ENCODE data around the gene TTC22.

Gene TTC22

DNA sequence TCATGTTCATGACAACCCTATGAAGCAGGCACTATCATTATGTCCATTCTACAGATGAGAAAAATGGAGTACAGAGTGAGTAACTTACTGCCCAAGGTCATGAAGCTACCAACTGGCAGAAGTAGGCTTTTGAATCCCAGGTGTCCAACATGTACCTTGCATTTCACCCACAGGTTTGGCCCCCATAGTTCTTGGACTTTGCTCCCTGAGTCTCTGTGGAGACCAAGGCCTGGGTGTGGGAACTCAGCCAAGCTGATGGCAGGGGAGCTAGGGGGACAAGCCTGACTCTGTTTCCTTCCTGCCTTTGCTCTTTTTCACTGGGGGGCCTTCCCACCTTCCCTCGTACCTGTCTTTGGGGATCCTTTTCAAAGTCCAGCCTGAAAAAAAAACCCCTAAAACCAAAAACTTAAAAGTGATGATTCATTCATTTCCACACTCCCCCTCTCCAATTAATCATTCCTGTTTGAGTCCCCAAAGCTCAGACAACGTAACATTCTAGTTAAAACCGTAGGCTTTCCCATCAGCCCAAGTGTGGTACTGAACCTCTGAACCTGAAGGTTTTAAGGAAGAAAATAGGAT lies 8.5 kb upstream of the TTC22 start:
- Histone ChIP-seq H3K27me3 (ENCODE audit: insufficient read depth, low read length, poor library complexity, severe bottlenecking) (no peaks in the 10 kb centered on the region), H3K36me3 (ENCODE audit: insufficient read depth, low read length) (no peaks in the 10 kb centered on the region), H3K4me3 (ENCODE audit: low read length, poor library complexity, severe bottlenecking) (no peak overlapping the region), H3K9ac (ENCODE audit: low read depth, low read length, poor library complexity, severe bottlenecking) (no peak overlapping the region), H2AFZ (ENCODE audit: low read length) (no peak overlapping the region), H3K9me3 (ENCODE audit: insufficient read depth, low read depth, low read length) (no peaks in the 10 kb centered on the region), H3F3A (ENCODE audit: low read depth) (no peaks in the 10 kb centered on the region), H3K4me1 (ENCODE audit: insufficient read depth, low read length, poor library complexity, severe bottlenecking) (no peaks in the 10 kb centered on the region), H4K20me1 (ENCODE audit: insufficient read depth, low read length, poor library complexity, severe bottlenecking) (no peaks in the 10 kb centered on the region), H3K4me2 (ENCODE audit: low read depth, low read length, poor library complexity, severe bottlenecking) (no peak overlapping the region), H3K79me2 (ENCODE audit: insufficient read depth, low read length) (no peaks in the 10 kb centered on the region), H3K9me2 (replicated peaks; ENCODE audit: low read depth, low read length) (no peaks in the 10 kb centered on the region)
- TF ChIP-seq EZH2phosphoT487 (IDR thresholded peaks at IDR 0.05; ENCODE audit: borderline replicate concordance), result no peak

DNA sequence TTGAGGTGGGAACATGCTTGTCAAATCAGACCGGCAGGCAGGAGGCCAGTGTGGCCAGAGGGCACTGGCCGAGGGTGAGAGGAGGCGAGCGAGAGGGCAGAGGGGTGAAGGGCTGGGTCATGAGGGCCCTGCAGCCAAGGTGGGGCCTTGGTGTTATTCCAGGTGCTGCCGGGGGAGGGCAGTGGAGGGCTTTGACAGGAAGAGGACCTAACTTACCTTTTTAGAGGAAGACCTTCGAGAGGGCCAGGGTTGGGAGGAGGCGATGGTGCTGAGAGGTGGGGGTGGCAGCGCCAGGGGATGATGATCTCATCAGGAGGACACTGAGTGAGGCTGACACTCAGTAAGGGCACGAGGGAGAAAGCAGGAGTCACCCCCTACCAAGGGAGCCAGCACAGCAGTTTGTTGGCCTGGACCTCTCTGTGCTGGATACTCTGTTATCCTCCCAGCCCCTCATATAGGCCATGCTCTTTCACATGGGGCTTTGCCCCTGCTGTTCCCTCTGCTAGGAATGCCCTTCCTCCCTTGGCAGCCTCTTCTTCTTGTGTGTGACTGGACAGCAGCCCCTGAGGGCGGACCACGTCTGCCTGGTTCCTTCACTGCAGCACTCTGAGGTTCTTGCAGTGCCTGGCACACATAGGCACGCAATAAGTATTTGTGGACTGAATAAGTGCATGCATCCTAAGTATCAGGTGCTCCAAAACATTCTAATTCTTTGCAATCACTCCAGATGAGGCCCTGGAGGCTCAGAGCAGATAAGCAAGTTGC lies 7.5 kb upstream of the TTC22 start:
- H3K9ac ChIP-seq (ENCODE audit: low read depth, low read length, poor library complexity, severe bottlenecking), result no peak overlapping the region
- TF ChIP-seq, protein P1, sequence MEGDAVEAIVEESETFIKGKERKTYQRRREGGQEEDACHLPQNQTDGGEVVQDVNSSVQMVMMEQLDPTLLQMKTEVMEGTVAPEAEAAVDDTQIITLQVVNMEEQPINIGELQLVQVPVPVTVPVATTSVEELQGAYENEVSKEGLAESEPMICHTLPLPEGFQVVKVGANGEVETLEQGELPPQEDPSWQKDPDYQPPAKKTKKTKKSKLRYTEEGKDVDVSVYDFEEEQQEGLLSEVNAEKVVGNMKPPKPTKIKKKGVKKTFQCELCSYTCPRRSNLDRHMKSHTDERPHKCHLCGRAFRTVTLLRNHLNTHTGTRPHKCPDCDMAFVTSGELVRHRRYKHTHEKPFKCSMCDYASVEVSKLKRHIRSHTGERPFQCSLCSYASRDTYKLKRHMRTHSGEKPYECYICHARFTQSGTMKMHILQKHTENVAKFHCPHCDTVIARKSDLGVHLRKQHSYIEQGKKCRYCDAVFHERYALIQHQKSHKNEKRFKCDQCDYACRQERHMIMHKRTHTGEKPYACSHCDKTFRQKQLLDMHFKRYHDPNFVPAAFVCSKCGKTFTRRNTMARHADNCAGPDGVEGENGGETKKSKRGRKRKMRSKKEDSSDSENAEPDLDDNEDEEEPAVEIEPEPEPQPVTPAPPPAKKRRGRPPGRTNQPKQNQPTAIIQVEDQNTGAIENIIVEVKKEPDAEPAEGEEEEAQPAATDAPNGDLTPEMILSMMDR (conservative IDR thresholded peaks at IDR 0.05; ENCODE audit: low read length), result peak; percentile 41; the same call in 1 of the 2 replicates
- no peak for TF ChIP-seq EZH2phosphoT487 (IDR thresholded peaks at IDR 0.05; ENCODE audit: borderline replicate concordance)
- no peak overlapping the region for H2AFZ ChIP-seq (ENCODE audit: low read length)
- H3K27me3 ChIP-seq (ENCODE audit: insufficient read depth, low read length, poor library complexity, severe bottlenecking), result no peaks in the 10 kb centered on the region
- no peaks in the 10 kb centered on the region for H4K20me1 ChIP-seq (ENCODE audit: insufficient read depth, low read length, poor library complexity, severe bottlenecking)
- no peaks in the 10 kb centered on the region for H3F3A ChIP-seq (ENCODE audit: low read depth)
- H3K4me1 ChIP-seq (ENCODE audit: insufficient read depth, low read length, poor library complexity, severe bottlenecking), result no peaks in the 10 kb centered on the region
- no peaks in the 10 kb centered on the region for H3K9me3 ChIP-seq (ENCODE audit: insufficient read depth, low read depth, low read length)
- H3K4me2 ChIP-seq (ENCODE audit: low read depth, low read length, poor library complexity, severe bottlenecking), result no peak overlapping the region
- no peaks in the 10 kb centered on the region for H3K36me3 ChIP-seq (ENCODE audit: insufficient read depth, low read length)
- H3K4me3 ChIP-seq (ENCODE audit: low read length, poor library complexity, severe bottlenecking), result no peak overlapping the region
- H3K79me2 ChIP-seq (ENCODE audit: insufficient read depth, low read length), result no peaks in the 10 kb centered on the region
- no peaks in the 10 kb centered on the region for H3K9me2 ChIP-seq (replicated peaks; ENCODE audit: low read depth, low read length)

DNA sequence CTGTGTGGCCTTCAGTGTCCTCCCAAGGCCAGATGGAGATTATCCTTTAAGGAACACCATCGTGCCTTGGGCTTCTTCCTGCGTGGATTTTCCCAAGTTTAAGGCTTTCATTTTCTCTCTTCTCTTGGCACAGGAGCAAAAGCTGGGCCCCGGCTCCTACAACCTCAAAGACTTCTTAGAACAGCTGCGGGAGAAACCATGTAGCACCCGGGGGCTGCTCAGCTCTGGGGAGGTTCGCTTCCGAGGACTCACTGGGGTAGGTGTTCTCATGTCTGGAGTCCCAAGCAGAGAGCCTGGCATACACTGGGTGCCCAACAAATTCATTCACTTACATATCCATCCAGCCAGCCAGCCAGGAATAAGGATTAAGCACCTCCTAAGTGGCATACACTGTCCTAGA lies 6.6 kb upstream of the TTC22 start:
- H3K27me3 ChIP-seq (ENCODE audit: insufficient read depth, low read length, poor library complexity, severe bottlenecking), result no peaks in the 10 kb centered on the region
- H4K20me1 ChIP-seq (ENCODE audit: insufficient read depth, low read length, poor library complexity, severe bottlenecking), result no peaks in the 10 kb centered on the region
- no peaks in the 10 kb centered on the region for H3K4me1 ChIP-seq (ENCODE audit: insufficient read depth, low read length, poor library complexity, severe bottlenecking)
- no peaks in the 10 kb centered on the region for H3F3A ChIP-seq (ENCODE audit: low read depth)
- no peaks in the 10 kb centered on the region for H3K36me3 ChIP-seq (ENCODE audit: insufficient read depth, low read length)
- H2AFZ ChIP-seq (ENCODE audit: low read length), result no peak overlapping the region
- H3K4me3 ChIP-seq (ENCODE audit: low read length, poor library complexity, severe bottlenecking), result no peak overlapping the region
- no peak overlapping the region for H3K9ac ChIP-seq (ENCODE audit: low read depth, low read length, poor library complexity, severe bottlenecking)
- TF ChIP-seq, protein P1 (conservative IDR thresholded peaks at IDR 0.05; ENCODE audit: low read length), result no peak
- TF ChIP-seq EZH2phosphoT487 (IDR thresholded peaks at IDR 0.05; ENCODE audit: borderline replicate concordance), result no peak
- H3K4me2 ChIP-seq (ENCODE audit: low read depth, low read length, poor library complexity, severe bottlenecking), result no peak overlapping the region
- no peaks in the 10 kb centered on the region for H3K79me2 ChIP-seq (ENCODE audit: insufficient read depth, low read length)
- H3K9me3 ChIP-seq (ENCODE audit: insufficient read depth, low read depth, low read length), result no peaks in the 10 kb centered on the region
- no peaks in the 10 kb centered on the region for H3K9me2 ChIP-seq (replicated peaks; ENCODE audit: low read depth, low read length)
